NCI-H524 (cell line): Measurements from ENCODE around the gene TMEM87A.
"Not testable (repeated sequence)": the region's sequence is repeated elsewhere in the genome, so short reads cannot be mapped to it uniquely, and the experiment has no call there.

Experiments
- DNase-seq, 2 experiments: peaks; one replicate each; lab custom pipeline; 2025; lab: John Stamatoyannopoulos, UW

The TMEM87A gene

DNA sequence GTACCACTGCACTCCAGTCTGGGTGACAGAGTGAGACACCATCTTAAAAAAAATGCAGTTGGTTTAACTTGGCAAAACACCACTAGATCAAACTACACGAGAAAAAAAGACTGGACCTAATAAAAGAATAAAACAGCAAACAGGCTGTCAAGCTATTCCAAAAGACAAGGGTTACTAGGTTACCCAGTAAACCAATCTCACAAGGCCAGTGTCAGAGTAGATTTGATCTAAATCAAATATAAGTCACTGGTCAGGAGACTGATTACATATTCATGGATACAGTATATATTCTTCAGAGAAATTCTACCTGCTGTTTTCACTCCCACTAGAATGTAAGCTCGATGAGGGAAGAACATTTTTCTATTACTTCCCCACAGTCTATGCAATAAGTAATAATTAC, 2.7 kb downstream of the TMEM87A start:
- no peak for DNase-seq

DNA sequence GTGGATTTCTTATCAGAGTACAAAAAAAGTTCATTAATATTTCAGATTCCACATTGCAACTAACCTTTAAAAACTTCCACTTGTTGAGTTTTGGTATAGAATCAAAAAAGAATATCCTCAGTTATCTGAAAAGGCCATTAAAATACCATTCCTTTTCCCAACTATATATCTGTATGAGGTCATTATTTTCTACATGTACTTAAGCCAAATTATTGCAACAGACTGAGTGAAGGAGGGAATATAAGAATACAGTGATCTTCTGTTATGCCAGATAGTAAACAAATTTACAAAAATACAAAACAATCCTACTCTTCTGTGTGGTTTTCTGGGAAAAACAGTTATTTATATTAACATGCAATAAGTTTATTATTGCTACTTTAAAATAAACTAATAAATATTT, 5.9 kb downstream of the TMEM87A start:
- DNase-seq: no peak

DNA sequence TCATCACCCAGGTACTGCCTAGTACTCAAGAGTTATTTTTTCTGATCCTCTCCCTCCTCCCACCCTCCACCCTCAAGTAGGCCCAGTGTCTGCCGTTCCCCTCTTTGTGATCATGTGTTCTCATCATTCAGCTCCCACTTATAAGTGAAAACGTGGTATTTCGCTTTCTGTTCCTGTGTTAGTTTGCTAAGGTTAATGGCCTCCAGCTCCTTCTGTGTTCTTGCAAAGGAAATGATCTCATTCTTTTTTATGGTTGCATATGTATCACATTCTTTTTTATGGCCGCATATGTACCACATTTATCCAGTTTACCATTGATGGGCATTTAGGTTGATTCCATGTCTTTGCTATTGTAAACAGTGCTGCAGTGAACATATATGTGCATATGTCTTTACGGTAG, 8.4 kb downstream of the TMEM87A start:
- no peak for DNase-seq

DNA sequence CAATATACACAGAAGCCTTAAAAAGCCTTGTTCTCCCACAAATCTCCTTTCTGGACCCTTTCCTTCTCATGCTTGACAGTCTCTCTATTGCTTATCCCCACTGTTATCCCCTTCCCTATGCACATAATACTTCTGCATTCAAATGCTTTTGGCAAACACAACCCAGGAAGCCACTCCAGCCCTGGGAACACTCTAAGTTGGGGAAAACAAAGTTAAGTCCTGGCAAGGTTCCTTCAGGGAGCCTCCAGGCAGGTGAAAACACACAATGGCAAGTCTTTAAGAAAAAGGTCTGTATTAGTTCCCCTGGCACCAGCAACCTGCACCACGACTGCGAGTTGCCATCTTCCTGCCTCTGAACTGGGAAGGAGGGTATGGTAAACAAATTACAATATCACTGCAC, 19.9 kb downstream of the TMEM87A start:
- DNase-seq: no peak

DNA sequence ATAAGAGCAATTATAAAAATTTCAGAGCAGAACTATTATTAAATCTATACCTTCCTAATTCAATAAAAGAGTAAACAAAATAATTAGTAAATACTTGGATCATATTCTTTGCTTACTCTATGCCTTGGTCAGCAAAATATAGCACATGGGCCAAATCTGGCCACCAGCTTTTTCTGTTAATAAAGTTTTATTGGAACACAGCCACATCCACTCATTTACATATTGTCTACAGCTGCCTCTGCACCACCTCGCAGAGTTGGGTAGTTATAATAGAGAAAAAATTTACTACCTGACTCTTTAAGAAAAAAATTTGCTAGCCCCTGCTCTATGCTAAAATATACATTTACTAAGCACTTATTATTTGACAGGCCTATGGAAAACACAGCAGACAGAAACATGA, 32.4 kb downstream of the TMEM87A start:
- DNase-seq: no peak

DNA sequence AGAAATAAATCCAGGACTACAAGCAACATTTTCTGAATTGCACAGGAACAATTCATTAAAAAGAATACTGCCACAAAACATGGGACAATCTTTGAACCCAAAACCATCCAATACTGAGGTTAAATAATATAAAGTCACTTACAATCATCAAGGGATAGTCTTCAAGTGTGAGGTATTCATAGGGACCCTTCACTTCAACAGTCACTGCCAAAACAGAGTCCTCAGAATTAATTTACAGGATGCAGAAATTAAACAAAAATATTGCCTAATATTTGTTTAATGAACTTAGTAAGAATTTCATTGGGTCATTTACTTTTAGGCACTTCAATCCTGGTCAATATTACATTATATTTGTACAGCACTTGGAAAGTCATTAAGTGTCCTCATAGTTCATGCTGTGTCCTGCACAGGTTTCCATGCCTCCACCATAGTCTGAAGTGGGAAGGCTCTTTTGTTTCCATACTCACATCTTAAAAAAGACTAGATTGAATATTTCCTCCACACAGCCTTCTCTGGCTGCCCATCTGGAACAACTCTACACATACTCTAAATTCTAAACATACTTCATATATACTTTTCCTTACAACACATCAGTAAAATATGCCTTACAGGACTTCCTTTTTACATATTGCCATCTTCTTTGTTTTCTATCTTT, 33.6 kb downstream of the TMEM87A start:
- DNase-seq: no peak

DNA sequence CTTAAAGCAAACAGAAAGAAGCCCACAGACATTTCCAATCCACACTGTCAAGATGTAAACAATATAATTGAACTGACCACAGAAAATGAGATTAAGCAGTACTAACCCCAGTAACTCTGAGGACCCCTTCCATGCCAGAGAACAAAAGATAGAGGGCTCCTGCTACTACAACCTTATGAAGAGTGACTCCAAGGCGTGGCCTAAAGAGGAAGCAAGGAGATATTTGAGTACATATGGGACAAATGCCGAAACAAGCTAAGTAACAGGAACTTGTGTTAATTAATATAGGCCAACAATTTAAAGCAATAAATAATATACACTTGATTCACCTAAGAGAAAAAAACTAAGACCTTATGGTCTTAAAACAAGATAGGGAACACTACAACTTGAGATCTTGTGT, 40.1 kb downstream of the TMEM87A start:
- DNase-seq: no peak

DNA sequence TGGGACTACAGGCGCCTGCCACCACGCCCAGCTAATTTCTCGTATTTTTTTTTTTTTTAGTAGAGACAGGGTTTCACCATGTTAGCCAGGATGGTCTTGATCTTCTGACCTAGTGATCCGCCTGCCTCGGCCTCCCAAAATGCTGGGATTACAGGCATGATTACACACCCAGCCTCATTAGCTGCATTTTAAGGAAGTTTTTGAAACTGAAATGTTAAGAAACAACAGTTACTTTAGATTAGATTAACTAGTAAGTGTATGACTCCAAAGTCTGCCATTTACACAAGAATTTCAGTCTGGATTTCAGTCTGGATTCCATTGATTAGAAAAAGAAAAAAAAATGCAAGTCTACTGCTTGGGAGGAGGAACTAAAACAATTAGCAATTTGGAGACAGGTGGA, 40.6 kb downstream of the TMEM87A start:
- no peak for DNase-seq

DNA sequence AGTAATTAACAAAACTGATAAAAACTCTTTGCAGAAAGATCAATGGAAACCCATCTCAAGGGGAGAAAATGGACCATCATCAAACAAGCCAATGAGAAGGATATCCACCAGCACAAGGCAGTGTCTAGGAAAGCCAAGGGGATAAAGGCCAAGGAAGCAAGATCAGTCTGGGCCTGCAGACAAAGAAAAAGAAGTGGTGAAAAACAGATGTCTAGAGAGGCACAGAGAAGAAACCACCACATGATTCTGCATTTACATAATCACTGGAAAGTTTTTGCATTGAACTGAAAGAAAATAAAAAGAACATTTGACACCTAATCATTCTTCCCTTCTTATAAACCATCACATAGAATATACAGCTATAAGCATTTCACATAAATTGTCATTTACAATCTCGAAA, 42.1 kb downstream of the TMEM87A start:
- DNase-seq: no peak

DNA sequence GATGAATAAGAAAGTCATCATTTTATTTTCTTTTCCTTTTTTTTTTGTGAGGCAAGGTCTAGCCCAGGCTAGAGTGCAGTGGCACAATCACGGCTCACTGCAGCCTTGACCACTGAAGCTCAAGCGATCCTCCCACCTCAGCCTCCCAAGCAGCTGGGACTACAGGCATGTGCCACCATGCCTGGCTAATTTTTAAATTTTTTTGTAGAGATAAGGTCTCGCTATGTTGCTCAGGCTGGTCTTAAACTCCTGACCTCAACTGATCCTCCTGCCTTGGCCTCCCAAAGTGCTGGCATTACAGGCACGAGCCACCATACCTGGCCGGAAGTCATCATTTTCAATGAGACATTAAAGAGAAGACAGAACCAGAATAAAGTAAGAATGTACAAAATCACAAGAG, 44.3 kb downstream of the TMEM87A start:
- not testable (repeated sequence) for DNase-seq

DNA sequence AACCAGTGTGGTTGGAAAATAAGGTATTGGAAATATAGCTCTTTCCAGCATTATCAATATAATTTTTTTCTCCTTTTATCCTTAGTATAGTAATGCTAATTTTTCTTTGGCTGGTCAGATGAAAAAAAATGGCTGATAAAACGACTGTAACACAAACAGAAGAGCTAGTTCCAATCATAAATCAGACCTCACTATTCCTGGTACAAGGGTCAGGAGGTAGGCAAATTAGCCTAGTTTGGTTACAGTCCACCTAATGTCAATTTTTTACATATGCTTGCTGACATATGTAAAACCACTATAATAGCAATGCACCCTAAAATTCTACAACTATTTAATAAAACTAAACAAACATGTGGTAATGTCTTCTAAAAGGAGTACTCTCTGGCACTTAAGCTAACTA, 45.2 kb downstream of the TMEM87A start:
- no peak for DNase-seq

DNA sequence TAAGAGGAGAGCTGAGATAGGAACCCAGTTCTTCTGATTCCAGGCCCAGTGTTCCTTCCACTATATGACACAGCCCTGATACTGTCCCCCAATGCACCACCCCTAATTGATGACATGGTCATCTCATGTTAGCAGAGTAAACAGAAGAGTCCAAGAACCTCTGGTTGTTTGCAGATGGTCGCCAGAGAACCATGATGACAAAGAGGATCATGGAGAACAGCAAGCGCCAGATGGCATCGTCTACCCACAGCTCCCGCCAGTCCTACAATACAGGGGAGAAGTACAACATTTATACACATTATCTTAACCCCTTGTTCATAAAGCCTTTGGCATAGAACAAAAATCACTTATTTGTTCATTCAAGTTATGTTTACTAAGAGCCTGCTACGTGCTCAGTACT, 46.6 kb downstream of the TMEM87A start:
- no peak for DNase-seq

DNA sequence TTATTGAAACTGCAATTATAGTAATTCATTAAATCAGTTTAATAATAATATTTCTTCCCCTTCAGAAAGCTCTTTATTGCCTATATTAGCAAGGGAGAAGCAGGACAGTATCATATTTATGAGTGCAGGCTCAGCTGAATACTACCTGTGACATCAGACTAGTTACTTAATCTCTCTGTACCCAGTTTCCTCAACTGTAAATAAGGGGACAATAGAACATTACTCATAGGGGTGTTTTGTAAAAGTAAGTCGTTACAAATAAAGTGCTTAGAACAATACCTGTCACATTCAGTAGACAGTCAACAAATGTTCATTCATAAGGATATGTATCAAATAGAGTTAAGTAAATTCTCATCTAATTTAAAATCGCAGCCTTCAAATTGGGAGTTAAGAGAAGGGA, 53.0 kb downstream of the TMEM87A start:
- DNase-seq: no peak

DNA sequence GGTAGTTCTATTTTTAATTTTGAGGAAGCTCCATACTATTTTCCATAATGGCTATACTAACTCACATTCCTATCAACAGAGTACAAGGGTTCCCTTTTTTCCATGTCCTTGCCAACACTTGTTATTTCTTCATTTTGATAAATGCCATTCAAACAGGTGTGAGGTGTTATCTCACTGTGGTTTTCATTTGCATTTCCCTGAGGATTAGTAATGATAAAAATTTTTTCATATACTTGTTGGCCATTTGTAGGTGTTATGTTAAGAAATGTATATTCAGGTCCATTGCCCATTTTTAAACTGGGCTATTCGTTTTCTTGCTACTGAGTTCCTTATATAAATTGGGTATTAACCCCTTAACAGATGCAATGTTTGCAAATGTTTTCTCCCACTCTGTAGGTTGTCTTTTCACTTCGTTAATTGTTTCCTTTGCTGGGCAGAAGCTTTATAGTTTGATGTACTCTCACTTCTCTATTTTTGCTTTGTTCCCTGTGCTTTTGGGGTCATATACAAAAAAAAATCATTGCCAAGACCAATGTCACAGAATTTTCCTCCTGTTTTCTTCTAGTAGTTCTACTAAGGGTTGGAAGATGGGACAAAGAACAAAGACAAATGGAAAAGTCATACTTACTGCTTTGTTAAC, 54.2 kb downstream of the TMEM87A start:
- no peak for DNase-seq

DNA sequence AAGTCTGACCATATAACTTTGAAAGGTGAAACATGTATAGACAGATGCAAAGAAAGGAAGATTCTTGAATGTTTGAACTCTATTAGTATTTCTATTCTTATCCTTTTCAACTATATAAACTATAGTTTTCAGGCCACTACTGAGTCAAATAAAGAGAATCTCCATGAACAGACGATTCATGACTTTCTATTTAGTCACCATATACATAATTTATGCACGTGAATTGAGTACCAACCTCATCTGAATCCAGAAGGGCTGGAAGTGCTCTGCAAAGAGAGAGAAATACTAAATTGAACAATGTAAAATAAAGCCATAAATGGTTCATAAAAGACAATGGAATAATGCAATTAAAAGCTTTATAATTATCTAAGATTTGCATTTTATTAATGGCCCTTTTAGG, 55.7 kb downstream of the TMEM87A start:
- DNase-seq: no peak

DNA sequence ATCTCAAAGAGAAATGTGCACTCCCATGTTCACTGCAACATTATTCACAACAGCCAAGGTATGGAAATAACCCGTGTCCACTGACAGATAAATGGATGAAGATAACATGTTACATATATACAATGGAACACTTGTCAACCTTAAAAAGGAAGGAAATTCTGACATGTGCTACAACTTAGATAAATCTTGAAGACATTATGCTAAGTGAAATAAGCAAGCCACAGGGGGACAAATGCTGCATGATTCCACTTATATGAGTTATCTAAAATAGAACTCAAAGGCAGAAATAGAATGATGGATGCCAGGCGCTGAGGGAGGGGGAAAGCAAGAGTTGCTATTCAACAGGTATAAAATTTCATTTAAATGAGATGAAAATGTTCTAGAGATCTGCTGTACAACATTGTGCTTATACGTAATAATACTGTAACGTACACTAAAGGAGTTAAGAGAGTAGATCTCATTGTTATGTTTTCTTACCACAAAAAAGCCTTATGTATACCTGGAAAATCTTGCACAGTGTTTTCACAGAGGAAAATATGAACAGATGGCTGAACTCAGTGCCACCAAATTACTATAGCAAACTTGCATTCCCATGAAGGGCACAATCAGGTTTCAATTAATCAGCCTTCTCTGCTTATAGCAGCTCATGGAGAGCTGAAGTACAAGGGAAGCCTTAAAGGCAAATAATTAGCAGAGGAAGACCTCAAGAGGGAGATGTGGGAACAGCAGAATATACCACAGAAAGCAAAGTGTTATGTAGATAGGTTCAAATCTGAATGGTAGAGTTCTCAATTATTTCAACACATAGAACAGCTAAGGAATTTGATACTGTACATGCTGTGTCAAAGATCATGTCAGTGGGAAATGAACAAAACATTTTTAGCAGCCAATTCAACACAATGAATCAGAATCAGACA, 57.1 kb downstream of the TMEM87A start:
- peak in 1 of 2 experiments; percentile 55 for DNase-seq

DNA sequence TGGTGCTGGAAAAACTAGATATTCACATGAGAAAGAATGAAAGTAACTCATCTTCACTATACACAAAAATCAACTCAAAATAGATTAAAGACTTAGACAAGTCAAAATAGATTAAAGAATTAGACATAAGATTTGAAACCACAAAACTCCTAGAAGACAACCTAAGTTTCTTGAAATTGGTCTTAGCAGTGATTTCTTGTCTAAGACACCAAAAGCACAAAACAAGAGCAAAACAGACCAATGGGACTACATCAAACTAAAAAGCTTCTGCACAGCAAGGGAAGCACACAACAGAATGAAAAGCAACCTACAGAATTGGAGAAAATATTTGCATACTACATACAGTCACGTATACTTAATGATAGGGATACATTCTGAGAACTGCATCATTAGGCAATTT, 58.6 kb downstream of the TMEM87A start:
- DNase-seq: no peak

DNA sequence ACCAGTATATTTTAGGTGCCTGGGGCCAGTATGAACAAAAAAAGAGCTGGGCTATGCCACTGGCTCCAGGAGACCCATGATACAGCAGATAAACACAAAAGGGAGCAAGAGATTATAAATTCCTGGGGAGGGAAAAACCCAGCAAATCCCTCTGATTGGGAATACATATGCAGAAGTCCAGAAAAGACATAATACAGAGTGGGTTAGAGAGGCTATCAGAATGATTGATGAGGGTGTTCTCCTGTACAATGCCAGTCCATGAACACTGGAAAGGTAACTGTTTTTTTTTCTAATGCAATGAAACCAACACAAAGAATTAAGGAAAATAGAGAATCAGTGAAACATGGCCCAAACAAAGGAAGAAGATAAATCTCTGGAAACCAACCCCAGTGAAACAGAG, 59.7 kb downstream of the TMEM87A start:
- DNase-seq: no peak

DNA sequence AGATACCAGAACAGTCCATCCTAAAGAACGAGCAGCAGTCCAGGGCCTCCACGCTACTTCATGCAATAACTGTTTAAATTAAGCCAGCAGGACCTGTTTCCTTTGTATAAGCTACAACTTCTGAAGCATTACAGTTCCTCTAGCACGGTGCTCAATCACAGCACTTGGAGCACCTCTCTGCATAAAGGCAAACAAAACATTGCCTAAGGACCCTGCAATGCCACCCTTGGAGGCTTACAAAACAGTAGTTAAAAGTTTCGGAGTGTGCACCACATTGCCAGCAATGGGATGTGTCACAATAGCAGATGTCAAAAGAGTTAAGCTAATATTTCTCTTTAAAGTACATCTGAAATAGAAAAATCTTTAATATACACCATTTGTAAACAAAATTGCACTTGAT, 62.5 kb downstream of the TMEM87A start:
- no peak for DNase-seq

DNA sequence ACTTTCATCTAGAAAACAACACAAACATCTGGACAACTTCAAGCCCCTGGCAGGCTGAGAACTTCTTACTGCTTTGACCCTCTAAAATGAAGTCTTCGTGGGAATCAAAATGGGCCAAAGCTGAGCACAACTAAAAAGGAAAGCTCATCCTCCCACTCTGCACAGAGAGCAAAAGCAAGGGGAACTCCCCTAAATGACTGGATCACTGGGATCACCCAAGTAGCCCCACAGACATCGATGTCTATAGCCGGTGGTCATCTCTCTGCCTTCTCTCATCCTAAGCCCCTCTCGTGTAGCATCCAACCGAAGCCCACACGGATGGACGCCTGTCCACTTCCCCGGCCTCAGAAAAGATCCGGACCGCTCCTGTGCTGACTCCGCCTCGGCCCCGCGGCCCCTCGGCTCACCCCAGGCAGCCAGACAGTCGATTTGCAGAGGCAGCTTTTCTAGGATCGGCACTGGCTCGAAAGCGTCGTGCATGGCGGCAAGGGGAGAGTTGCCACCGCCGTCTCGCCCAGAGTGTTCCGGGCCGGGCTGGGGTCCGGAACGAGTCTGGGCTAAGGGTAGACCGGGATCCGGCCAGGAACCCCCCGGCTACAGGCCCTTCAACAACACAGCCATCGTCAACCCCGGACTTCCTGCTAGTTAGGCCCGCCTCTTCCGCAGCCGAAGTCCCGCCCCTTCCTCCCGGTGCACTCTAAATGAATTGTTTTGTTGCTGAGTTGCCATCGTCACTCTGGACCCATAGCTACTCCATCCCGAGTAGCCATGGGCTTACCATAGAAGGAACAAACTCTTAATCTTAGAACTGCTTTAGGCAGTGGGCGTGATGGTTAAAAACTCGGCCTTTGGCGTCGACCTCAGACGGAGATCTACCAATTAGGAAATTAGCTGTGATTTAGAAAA, 65.3 kb downstream of the TMEM87A start, which contains the start of gene VPS39:
Gene VPS39, minus strand, starts transcription at position 631 of the 906 bp plus-strand sequence. Its CDS starts 151 bp downstream, at position 480.
- peak; percentile 77 to 85 for DNase-seq

DNA sequence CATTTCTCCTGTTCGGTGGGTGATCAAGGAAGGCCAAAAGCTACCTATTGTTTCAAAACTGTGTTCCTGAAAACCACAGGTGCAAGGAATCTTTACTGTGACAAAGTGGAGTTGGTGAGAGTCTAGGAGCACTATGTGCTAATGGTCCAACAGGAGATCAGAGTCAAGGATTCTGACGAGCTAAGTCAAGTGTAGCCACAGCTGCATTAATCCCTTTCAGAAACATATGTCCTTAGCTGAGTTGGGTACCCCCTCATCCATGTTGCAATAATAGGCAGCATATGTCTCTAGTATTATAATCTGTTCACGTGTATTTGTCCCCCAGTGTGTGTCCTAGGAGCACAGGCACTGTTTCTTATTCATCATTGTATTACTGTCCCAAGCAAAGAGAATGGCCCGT, 66.8 kb downstream of the TMEM87A start:
- peak; percentile 92 to 98 for DNase-seq

DNA sequence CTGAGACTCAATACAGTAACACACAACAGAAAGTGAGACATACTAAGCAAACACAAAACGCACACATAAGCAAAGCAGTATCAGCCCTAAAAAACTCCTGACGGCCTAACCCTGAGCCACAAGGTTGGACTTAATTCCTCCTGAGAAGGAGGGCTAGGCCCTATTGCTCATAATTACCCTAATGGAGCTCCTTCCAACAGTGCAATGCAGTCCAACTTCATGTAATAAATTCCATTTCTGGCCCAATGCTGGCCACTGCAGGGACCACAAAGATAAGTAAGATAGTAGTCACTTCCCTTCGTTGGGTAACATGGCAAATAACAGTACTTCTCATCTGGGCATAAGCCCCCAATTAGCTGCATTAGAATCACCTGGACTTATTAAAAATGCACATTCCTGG, 69.3 kb downstream of the TMEM87A start:
- no peak for DNase-seq
